ENCODE results near the gene SMIM5. TPM values are rescaled to one million over a fixed set of nuclear protein-coding genes. Genes with fewer than 3 reads are reported as not detected.
A peak's percentile ranks its signal among the peaks of the same experiment; 100 is the strongest.

The SMIM5 gene
- total and polyA plus RNA-seq, 9 of the 15 experiments (the other 6 are each of a cell fraction or from before 2014, with no cell fraction given) = 0.08 TPM; not detected in 8

DNA sequence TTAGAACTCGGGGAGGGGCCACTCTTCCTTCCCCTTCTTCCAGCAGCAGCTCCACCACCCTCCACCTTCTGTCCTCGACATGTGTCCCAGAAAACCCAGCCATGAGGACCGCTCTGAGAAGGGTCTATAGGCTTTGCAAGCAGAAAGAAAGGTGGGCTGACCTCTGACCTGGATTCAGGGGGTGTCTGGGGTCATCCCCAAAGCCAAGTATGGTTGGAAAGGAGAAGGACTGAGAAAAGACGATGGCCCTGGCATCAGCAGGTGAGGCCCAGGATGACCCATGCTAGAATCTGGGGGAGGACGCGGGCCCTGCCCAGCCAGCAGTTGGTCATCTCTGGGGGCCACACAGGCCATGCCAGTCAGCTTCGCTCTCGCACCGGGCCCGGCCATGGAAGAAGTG, 6.1 kb upstream of the SMIM5 start (continued):
- no peak for TF ChIP-seq POLR2AphosphoS2 (IDR thresholded peaks at IDR 0.05; ENCODE audit: low read length)

DNA sequence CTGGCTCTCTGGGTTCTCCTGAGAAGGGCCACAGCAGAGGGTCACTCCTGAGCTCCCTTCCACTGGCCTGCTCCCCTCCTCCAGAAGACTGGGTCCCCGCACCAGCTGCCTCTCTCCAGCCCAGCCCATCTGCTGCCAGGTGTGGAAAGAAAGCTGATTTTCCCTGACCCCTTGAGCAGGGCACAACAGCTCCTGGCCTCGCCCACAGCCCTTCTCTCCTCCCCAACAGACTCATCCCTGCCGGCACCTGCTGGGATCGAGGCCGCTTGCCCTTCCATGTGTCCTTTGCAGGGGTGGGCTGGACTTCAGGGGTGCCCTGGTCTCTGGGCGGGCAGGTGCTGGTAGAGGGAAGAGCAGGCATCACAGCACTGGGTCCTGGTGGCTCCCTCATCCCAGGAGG, 4.8 kb upstream of the SMIM5 start:
- POLR2A ChIA-PET = interaction anchor here (0.6 to 2.0 kb wide), 3 partner anchors 146 to 336 kb away, joined by 3 to 7 read pairs (median 4); no protein-coding TSS in a partner anchor
- in situ Hi-C loops (cut with MboI) = no loop called here
- FAIRE-seq = no peak

DNA sequence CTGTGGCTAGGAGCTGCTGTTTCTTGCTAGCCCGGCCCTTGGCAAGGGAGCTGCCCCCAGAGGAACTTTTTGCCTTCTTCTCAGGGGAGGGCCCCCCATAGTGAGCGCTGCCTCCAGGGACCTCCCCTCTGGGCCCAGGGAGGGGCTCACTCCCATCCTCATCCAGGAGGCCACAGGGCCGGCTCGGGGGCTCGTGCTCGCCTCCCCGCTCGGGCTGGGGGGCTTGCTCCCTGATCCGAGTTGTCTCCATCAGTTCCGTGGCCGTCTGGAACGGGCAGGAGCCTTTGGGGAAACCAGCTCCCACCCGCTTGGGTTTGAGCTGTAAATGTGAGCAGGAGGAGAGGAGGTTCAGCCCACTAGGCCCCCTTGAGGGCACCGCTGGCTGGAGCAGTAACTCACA, 4.1 kb upstream of the SMIM5 start:
- Histone ChIP-seq H3K79me2 (ENCODE audit: control insufficient read depth, insufficient read depth, low read length) (no peaks in the 10 kb centered on the region), H3K27ac (ENCODE audit: extremely low read depth, low read depth, low read length) (no peak overlapping the region), H3K4me1 (replicated peaks in 1 of 2; ENCODE audit: control insufficient read depth in 2 of 2, insufficient read depth in 2 of 2, low read length in 2 of 2) (peaks cover 17 to 72% of the 10 kb centered on the region in 2 experiments), H3K4me2 (ENCODE audit: insufficient read depth, low read length) (no peak overlapping the region), H3K36me3 (ENCODE audit: control insufficient read depth, insufficient read depth, low read length) (peaks cover 4% of the 10 kb centered on the region; the same call in 2 of the 3 replicates), H3K9ac (ENCODE audit: insufficient read depth in 1 of 2, low read depth in 2 of 2, low read length in 2 of 2) (peak overlapping the region in 1 of 2 experiments; percentile 22; a peak in 1 of 4 replicates), H2AFZ (ENCODE audit: low read depth, low read length) (no peak overlapping the region), H4K20me1 (replicated peaks; ENCODE audit: control insufficient read depth, insufficient read depth, low read length) (peaks cover 7% of the 10 kb centered on the region; the same call in 1 of the 2 replicates), H3K27me3 (ENCODE audit: control insufficient read depth in 2 of 2, insufficient read depth in 2 of 2, low read length in 2 of 2) (no peaks in the 10 kb centered on the region; a peak in 1 of 5 replicates), H3K9me3 (replicated peaks; ENCODE audit: control insufficient read depth, insufficient read depth, low read depth, low read length) (no peaks in the 10 kb centered on the region), H3K9me1 (ENCODE audit: control insufficient read depth, insufficient read depth, low read length) (no peaks in the 10 kb centered on the region), H3K4me3 (no peak overlapping the region)
- FAIRE-seq (no peak), DNase-seq (ENCODE audit: extremely low read depth in 1 of 4, low spot score in 3 of 4) (no peak), ATAC-seq (no peak)
- POLR2A ChIA-PET = interaction anchor here (0.6 to 2.0 kb wide), 3 partner anchors 147 to 151 kb away, joined by 3 to 4 read pairs (median 4); no protein-coding TSS in a partner anchor
- in situ Hi-C loops (cut with MboI) (no loop called here), intact Hi-C loops (cut with micrococcal nuclease) (no loop called here)
- CTCF ChIA-PET (ENCODE audit: low intra/inter-chr PET ratio) = no interaction called here
- no TSS peak for BruUV-seq (replicated peaks)
- 73% methylated on average over 12 of the region's 14 CpGs for WGBS (ENCODE audit: insufficient coverage, low coverage, missing lambda C conversion rate)
- TF ChIP-seq KDM4B (IDR thresholded peaks at IDR 0.05; ENCODE audit: borderline replicate concordance in 2 of 2, low read depth in 1 of 2) = no peak
- no peak for TF ChIP-seq KLF13 (tag; IDR thresholded peaks at IDR 0.05; ENCODE audit: borderline replicate concordance, low read depth)
- TF ChIP-seq, protein P1, sequence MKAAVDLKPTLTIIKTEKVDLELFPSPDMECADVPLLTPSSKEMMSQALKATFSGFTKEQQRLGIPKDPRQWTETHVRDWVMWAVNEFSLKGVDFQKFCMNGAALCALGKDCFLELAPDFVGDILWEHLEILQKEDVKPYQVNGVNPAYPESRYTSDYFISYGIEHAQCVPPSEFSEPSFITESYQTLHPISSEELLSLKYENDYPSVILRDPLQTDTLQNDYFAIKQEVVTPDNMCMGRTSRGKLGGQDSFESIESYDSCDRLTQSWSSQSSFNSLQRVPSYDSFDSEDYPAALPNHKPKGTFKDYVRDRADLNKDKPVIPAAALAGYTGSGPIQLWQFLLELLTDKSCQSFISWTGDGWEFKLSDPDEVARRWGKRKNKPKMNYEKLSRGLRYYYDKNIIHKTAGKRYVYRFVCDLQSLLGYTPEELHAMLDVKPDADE (conservative IDR thresholded peaks at IDR 0.05; ENCODE audit: control insufficient read depth, low read depth, low read length) = no peak
- TF ChIP-seq MCM7 (IDR thresholded peaks at IDR 0.05) = no peak
- TF ChIP-seq GATAD2A (IDR thresholded peaks at IDR 0.05) = no peak
- TF ChIP-seq ATF7 (IDR thresholded peaks at IDR 0.05) = no peak
- no peak for TF ChIP-seq HMG20A (CRISPR knock-in tag; conservative IDR thresholded peaks at IDR 0.05)
- no peak for TF ChIP-seq NR2C1 (IDR thresholded peaks at IDR 0.05)
- TF ChIP-seq NR2C1 (tag; IDR thresholded peaks at IDR 0.05) = no peak
- TF ChIP-seq TAF7 (tag; IDR thresholded peaks at IDR 0.05) = no peak
- TF ChIP-seq, protein P2, sequence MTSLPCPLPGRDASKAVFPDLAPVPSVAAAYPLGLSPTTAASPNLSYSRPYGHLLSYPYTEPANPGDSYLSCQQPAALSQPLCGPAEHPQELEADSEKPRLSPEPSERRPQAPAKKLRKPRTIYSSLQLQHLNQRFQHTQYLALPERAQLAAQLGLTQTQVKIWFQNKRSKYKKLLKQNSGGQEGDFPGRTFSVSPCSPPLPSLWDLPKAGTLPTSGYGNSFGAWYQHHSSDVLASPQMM (CRISPR knock-in tag; IDR thresholded peaks at IDR 0.05) = no peak

More for the DNA sequence above, 4.8 kb upstream of the SMIM5 start:
- WGBS (ENCODE audit: insufficient coverage, low coverage, missing lambda C conversion rate) = 64% methylated on average over 6 of the region's 6 CpGs
- H3K27ac ChIP-seq (ENCODE audit: extremely low read depth, low read depth, low read length) = 0 out of 3 replicates have a peak overlapping the region, but pooled peaks have one; percentile 35
- peaks cover 4% of the 10 kb centered on the region; the same call in 1 of the 2 replicates for H4K20me1 ChIP-seq (replicated peaks; ENCODE audit: control insufficient read depth, insufficient read depth, low read length)
- no TSS peak for BruUV-seq (replicated peaks)
- H3K27me3 ChIP-seq (ENCODE audit: control insufficient read depth in 2 of 2, insufficient read depth in 2 of 2, low read length in 2 of 2) = no peaks in the 10 kb centered on the region; a peak in 1 of 5 replicates
- H3K9me3 ChIP-seq (replicated peaks; ENCODE audit: control insufficient read depth, insufficient read depth, low read depth, low read length) = no peaks in the 10 kb centered on the region
- CTCF ChIA-PET (ENCODE audit: low intra/inter-chr PET ratio) = no interaction called here
- H3K79me2 ChIP-seq (ENCODE audit: control insufficient read depth, insufficient read depth, low read length) = no peaks in the 10 kb centered on the region
- H3K4me2 ChIP-seq (ENCODE audit: insufficient read depth, low read length) = peak overlapping the region; percentile 1; the same call in 1 of the 2 replicates
- TF ChIP-seq SMARCA5 (IDR thresholded peaks at IDR 0.05) (no peak), ZNF384 (IDR thresholded peaks at IDR 0.05; ENCODE audit: low read depth, low read length) (no peak), PHB (CRISPR knock-in tag; IDR thresholded peaks at IDR 0.05) (no peak)
- no peak for ATAC-seq
- no peak overlapping the region for H3K4me3 ChIP-seq
- no peak overlapping the region for H2AFZ ChIP-seq (ENCODE audit: low read depth, low read length)
- H3K9me1 ChIP-seq (ENCODE audit: control insufficient read depth, insufficient read depth, low read length) = no peaks in the 10 kb centered on the region
- peaks cover 4% of the 10 kb centered on the region; the same call in 2 of the 3 replicates for H3K36me3 ChIP-seq (ENCODE audit: control insufficient read depth, insufficient read depth, low read length)
- H3K9ac ChIP-seq (ENCODE audit: insufficient read depth in 1 of 2, low read depth in 2 of 2, low read length in 2 of 2) = peak overlapping the region; percentile 12 to 22; a peak in 3 of 4 replicates
- peaks cover 11 to 71% of the 10 kb centered on the region in 2 experiments for H3K4me1 ChIP-seq (replicated peaks in 1 of 2; ENCODE audit: control insufficient read depth in 2 of 2, insufficient read depth in 2 of 2, low read length in 2 of 2)
- no peak for DNase-seq (ENCODE audit: extremely low read depth in 1 of 4, low spot score in 3 of 4)
- intact Hi-C loops (cut with micrococcal nuclease) = no loop called here
